Measurements from ENCODE around the gene CCDC200.
"Not testable (repeated sequence)": the region's sequence is repeated elsewhere in the genome, so short reads cannot be mapped to it uniquely, and the experiment has no call there.

The CCDC200 gene

GRCh38 chr17:43210576-43210975 lies 17.8 kb downstream of the CCDC200 start:
- H3K4me3 ChIP-seq (ENCODE audit: low read length), result no peak overlapping the region
- no peak for TF ChIP-seq CTCF (conservative IDR thresholded peaks at IDR 0.05; ENCODE audit: low read depth, low read length)
- no peak for DNase-seq (ENCODE audit: low read depth)

GRCh38 chr17:43203013-43203412 lies 25.4 kb downstream of the CCDC200 start:
- not testable (repeated sequence) for DNase-seq (ENCODE audit: low read depth); H3K4me3 ChIP-seq (ENCODE audit: low read length)

GRCh38 chr17:43200127-43200526 lies 28.3 kb downstream of the CCDC200 start:
- TF ChIP-seq CTCF (conservative IDR thresholded peaks at IDR 0.05; ENCODE audit: low read depth, low read length), result no peak
- H3K4me3 ChIP-seq (ENCODE audit: low read length), result no peak overlapping the region
- no peak for DNase-seq (ENCODE audit: low read depth)

GRCh38 chr17:43199633-43200032 lies 28.8 kb downstream of the CCDC200 start:
- no peak for TF ChIP-seq CTCF (conservative IDR thresholded peaks at IDR 0.05; ENCODE audit: low read depth, low read length)
- H3K4me3 ChIP-seq (ENCODE audit: low read length), result no peak overlapping the region
- DNase-seq (ENCODE audit: low read depth), result no peak

- DNase-seq (ENCODE audit: low read depth), result no peak
- H3K4me3 ChIP-seq (ENCODE audit: low read length), result no peak overlapping the region
- TF ChIP-seq CTCF (conservative IDR thresholded peaks at IDR 0.05; ENCODE audit: low read depth, low read length), result no peak
These were observed 35.2 kb downstream of the CCDC200 start for GRCh38 chr17:43193251-43193650.

- not testable (repeated sequence) for DNase-seq (ENCODE audit: low read depth); H3K4me3 ChIP-seq (ENCODE audit: low read length)
These were observed 41.8 kb downstream of the CCDC200 start for GRCh38 chr17:43186656-43187055.

GRCh38 chr17:43183921-43184320 lies 44.5 kb downstream of the CCDC200 start:
- DNase-seq (ENCODE audit: low read depth), result no peak
- TF ChIP-seq CTCF (conservative IDR thresholded peaks at IDR 0.05; ENCODE audit: low read depth, low read length), result no peak
- H3K4me3 ChIP-seq (ENCODE audit: low read length), result no peak overlapping the region

- no peak for DNase-seq (ENCODE audit: low read depth)
- no peak for TF ChIP-seq CTCF (conservative IDR thresholded peaks at IDR 0.05; ENCODE audit: low read depth, low read length)
- no peak overlapping the region for H3K4me3 ChIP-seq (ENCODE audit: low read length)
These were observed 52.3 kb downstream of the CCDC200 start for GRCh38 chr17:43176119-43176570.

All from retinal pigment epithelial cell (primary cell).